Endometrial microvascular endothelial cells (primary cell): Measurements from ENCODE around the gene HECW1. TPM values are rescaled to one million over a fixed set of nuclear protein-coding genes. Genes with fewer than 3 reads are reported as not detected.

Experiments used
- in situ Hi-C: cut with HindIII; loops from 2 replicates; pipeline ENCODE4 v1.10.0; 2017; ENCODE audit warnings: low sequenced_read_pairs, low pct_unique_long_range_greater_than_20kb; ENCODE audit errors: inconsistent ontology term
- total RNA-seq: library from RNA; depleted of rRNA; stranded (reverse); fragments of >200 nt; gene quantifications from one replicate; pipeline ENCODE4 v1.2.3, GENCODE V29; 2015; ENCODE audit errors: inconsistent ontology term

The HECW1 gene
- total RNA-seq, 1 donor from 2014 or later = not detected

DNA sequence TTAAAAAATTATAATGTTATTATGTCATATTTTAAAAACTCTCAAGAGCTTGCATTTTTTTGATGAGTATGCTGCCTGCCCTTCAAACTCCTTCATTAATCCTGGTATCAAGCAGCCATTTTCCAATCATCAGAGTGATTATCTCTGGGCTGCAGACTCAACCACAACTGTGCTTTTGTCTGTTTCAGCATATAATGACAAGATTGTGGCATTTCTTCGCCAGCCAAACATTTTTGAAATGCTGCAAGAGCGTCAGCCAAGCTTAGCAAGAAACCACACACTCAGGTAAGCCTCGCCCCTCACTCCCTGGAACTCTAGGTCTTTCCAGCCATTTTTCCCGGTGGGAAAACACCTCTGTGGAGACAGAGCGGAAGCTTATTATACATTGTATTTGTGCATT, 380.4 kb downstream of the HECW1 start:
- in situ Hi-C loops = no loop called here

DNA sequence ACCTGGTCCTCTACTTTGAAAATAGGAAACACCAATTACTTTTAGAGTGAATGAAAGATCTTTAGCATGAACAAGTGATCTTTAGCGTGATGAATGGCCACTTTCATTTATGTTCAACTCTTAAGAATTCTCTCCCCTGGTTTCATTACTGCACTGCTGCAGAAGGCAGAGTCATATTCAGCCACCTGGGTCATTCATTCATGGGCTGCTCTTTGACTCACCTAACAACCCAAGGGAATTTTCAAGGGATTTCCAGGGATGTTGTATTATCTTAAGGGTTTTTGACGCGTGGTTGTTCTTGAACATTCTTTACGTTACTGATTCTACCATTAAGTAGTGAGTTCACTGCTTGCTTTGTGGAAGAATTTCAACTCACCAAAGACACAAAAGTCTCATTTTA, 383.1 kb downstream of the HECW1 start:
- in situ Hi-C loops = no loop called here

DNA sequence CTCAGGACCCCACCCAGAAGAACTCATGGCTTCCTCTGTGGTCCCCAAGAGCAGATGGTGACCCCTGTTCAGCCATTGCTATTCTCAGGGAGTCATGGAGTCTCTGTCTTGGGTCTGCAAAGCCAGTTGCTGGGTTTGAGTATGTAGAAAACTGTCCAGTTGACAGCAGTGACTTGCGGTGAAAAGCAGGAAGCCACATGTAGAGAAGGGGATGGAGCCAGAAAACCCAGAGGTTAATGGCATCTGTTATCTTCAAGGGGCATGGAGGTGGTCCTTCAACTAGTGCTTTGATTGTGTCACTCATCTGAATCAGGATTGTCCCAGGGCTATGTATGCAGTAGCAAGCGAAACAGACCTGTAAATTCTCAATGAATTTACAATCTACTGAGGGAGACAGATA, 384.1 kb downstream of the HECW1 start:
- in situ Hi-C loops = no loop called here

DNA sequence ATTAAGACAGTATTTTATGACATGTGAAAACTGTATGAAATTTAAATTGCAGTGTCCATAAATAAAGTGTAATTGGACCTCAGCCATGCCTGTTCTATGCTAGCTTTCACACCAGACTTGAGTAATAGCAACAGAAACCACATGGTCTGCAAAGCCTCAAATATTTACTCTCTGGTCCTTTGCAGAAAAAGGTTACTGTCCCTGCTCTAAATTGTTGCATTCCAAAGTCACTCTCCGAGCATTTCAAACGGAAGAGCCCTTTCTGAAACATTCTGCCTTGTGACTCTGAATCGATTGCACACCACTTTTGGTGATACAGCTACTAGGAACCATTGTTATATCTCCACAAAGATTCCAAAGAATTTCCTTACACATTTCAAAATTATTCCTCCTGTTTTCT, 389.4 kb downstream of the HECW1 start:
- in situ Hi-C loops = no loop called here

- in situ Hi-C loops = no loop called here
Observed at GRCh38 chr7:43502941-43503340, 390.5 kb downstream of the HECW1 start.

GRCh38 chr7:43505412-43505811, 393.0 kb downstream of the HECW1 start:
- in situ Hi-C loops = no loop called here

- in situ Hi-C loops = no loop called here
Observed at GRCh38 chr7:43506460-43506859, 394.0 kb downstream of the HECW1 start.

GRCh38 chr7:43508461-43508860, 396.0 kb downstream of the HECW1 start:
- in situ Hi-C loops = no loop called here

GRCh38 chr7:43509906-43510305, 397.5 kb downstream of the HECW1 start:
- in situ Hi-C loops = no loop called here

GRCh38 chr7:43511029-43511428, 398.6 kb downstream of the HECW1 start:
- in situ Hi-C loops = no loop called here

DNA sequence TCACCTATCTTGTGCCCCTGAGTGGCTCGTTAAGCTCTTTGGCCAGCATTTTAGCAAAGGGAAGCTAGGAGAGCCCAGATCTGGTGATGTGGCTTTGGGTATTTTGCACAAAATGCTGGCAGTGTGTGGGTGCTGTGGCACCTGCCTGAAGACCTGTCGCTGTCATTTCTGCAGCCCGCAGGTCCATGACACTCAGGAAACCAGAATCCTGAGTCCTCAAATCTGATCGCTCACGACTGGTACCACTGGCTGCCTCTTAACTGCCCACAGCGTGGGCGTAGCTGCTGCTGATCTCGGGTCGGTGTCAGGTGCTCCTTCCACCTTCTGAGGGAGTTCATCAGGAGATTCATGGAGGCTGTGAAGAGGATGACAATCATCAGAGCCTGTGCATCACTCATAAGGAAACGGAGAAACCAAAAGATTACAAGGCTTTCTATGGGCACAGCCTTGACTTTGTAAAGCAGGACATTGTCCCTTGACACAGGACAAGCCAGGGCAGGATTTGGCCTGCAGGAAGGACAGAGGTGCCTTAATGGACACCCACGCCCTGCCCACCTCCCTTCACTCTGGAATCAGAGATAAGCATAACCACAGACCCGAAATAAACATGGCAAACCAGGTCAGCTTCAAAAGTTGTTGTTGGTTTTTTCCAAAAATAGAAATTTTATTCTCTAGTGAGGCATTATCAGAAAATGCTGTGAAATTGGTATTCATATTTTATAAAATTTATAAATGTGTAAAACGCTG, 399.5 kb downstream of the HECW1 start:
- in situ Hi-C loops = no loop called here

GRCh38 chr7:43513251-43513650, 400.8 kb downstream of the HECW1 start:
- in situ Hi-C loops = no loop called here

DNA sequence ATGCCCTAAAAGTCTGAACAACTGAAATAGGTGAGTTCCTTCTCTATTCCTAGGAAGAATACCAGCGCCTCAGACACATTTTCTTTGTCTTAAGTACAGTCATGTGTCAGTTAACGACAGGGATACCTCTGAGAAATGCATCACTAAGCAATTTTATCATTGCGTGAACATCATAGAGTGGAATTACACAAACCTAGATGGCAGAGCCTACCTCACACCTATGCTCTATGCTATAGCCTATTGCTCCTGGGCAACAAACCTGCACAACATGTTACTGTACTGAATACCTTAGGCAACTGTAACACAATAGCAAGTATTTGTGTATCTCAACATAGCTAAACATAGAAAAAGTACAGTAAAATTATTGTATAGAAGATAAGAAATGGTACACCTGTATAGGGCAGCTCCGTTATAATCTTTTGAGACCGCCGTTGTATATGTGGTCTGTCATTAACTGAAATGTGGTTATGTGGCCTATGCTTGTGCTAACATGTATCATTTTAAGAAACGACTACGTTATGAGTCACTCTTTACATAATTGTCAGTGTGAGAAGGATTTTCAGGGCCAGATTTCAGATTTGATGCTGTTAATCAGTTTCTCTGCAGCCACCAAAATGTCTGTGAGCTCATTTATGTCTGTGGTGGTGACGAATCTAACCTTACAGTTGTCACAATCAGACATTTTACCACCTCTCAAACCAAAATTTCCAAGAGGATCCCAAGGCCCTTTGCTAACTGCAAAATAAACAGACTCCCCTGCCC, 404.3 kb downstream of the HECW1 start:
- in situ Hi-C loops = no loop called here

GRCh38 chr7:43517464-43517863, 405.0 kb downstream of the HECW1 start:
- in situ Hi-C loops = no loop called here

DNA sequence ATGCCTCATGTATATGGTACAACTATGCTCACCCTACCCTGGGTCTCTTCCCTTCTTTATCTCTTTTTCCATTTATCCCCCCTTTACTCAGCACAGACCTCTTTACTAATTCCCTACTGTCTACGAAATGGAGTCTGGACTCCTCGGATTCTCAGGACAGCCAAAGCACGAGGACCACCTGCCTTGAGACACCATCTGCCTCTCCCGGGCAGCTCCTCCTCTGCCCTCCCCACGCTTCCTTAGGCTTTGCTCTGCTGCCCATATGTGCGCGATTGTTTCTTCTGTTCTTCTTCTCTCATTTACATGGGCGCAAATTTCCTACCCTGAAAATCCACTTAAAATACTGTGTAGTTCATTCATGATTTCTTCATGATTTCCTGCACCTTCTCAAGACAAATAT, 407.8 kb downstream of the HECW1 start:
- in situ Hi-C loops = no loop called here

GRCh38 chr7:43522406-43523156, 410.1 kb downstream of the HECW1 start:
- in situ Hi-C loops = no loop called here

- in situ Hi-C loops = no loop called here
Observed at GRCh38 chr7:43528576-43529354, 416.3 kb downstream of the HECW1 start.

- in situ Hi-C loops = no loop called here
Observed at GRCh38 chr7:43530553-43531410, 418.3 kb downstream of the HECW1 start.
